HG02884 (cell line): ENCODE measurements around the gene FBLN5.
"Not testable (repeated sequence)": the region's sequence is repeated elsewhere in the genome, so short reads cannot be mapped to it uniquely, and the experiment has no call there.

ENCODE experiments used
- ATAC-seq: cut with Tn5 transposase; IDR thresholded peaks from one replicate; pipeline ENCODE4 v1.9.1; 2021; ENCODE audit warnings: mild to moderate bottlenecking, moderate library complexity; ENCODE audit not compliant: unreplicated experiment

Gene FBLN5

GRCh38 chr14:91866511-91867295 lies 80.8 kb downstream of the FBLN5 start:
- ATAC-seq = no peak

- ATAC-seq = no peak
Observed at GRCh38 chr14:91866061-91866460, 81.4 kb downstream of the FBLN5 start.

GRCh38 chr14:91862417-91862816 lies 85.1 kb downstream of the FBLN5 start:
- no peak for ATAC-seq

GRCh38 chr14:91861091-91861490 lies 86.4 kb downstream of the FBLN5 start:
- no peak for ATAC-seq

DNA sequence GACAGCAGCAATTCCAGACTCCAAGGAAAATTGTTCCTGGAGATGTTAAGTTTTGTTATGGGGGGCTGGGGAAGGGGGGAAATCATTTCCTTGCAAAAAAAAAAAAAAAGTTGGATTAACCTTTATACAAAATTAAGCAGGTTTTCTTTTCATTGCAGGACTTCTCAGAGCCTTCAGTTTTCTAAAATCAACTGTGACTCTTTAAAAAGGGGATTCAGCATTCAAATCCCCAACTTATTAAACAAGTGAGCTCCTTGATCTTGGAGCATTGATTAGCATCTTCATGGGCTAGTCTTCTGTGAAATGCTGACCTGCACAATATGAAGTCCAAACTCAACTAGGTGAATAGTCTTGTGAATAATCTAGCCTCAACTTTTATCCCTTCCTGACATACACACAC lies 87.3 kb downstream of the FBLN5 start:
- ATAC-seq = no peak

- ATAC-seq = peak; percentile 65
Observed at GRCh38 chr14:91858536-91859275, 88.8 kb downstream of the FBLN5 start.

- ATAC-seq = no peak
Observed at GRCh38 chr14:91857614-91858013, 89.9 kb downstream of the FBLN5 start.

DNA sequence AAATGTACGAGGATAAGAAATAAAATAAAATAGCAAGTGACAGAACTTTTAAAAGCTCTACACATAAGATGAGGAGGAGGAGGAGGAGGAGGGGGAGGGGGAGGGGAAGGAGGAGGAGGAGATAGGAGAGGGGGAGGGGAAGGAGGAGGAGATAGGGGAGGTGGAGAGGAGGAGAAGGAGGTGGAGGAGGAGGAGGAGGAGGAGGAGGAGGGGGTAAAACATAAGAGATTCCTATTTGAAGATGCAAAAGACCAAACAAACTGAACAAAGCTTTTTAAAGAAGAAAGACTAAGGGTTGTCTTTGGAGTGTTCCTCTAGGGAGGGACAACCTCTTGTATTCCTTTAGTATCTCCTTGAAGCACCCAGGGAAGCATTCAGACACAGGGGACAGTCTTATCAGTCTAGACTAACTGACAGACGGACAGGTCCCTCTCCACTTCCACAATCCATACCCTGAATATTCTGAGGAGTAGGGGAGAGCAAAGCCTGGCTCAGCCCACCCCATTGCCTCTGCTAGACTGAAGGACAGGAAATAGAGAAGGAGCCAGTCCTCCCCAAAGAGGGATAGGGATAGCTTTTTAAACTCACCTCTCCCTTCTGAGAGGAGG lies 93.1 kb downstream of the FBLN5 start:
- ATAC-seq = no peak

DNA sequence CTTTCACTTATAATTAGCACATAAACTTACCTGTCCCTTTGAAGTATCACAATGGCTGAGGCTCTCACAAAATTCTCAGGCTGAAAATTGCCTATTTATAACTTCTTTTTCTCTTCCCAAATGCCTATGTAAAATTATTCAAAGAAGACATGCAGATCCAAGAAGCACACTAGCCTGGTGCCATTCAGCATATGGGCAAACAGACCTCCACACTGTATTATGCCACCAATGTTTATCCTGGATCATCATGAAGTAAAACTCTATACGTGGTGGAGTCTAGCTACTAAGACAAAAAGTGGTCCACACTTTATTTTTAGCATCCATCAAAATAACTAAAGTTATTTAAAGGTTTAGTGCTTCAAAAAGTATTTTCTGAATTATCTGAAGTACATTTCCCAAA lies 95.9 kb downstream of the FBLN5 start:
- no peak for ATAC-seq

GRCh38 chr14:91848504-91849001 lies 98.9 kb downstream of the FBLN5 start:
- ATAC-seq = no peak

DNA sequence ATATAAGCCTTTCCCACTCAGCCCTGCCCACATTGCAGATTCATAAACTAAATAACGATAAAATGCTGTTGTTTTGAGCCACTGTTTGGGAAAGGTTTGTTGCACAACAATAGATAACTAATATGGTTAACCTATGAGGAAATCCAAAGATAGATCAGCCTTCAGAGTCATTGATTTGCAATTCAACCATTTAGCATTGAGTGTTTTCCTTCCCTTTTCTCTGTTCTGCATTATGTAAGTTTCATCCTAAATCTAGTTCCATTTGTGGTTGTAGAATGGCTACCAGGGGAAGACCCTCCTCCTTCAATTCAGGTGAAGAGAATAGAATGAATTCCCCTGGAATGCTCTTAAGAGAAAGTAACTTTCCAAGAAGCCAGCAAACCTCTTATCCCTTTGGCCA lies 99.8 kb downstream of the FBLN5 start:
- no peak for ATAC-seq

DNA sequence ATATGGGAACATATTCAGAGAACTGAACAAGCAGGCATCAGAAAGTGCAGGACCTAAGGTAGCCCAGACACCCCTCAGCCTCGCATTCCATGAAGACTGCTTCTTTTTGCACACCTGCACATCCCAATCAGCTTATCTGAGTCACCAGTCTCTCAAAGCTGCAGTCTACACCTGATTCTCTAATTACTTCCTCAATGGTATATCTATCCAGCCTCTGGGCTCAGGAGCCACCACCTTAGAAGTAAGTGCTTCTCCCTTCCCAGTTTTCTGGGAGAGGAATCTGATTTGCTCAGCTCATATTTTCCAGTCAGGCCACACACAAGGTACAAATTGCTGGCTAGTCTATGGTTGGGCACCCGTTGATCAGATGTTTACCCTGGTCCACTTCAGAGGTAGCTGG lies 101.8 kb downstream of the FBLN5 start:
- ATAC-seq = no peak

DNA sequence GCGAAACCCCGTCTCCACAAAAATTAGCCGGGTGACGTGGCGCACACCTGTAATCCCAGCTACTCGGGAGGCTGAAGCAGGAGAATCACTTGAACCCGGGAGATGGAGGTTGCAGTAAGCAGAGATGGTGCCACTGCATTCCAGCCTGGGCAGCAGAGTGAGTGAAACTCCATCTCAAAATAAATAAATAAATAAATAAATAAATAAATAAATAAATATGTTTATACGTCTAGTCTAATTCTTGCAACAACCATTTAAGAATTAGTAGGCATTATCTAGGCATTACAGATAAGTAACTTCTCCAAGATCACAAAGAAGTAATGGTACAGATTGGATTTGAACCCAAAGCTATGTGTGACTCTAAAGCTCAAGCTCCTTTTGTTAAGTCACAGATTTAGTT lies 102.4 kb downstream of the FBLN5 start:
- ATAC-seq = not testable (repeated sequence)

GRCh38 chr14:91844029-91844428 lies 103.5 kb downstream of the FBLN5 start:
- no peak for ATAC-seq

- ATAC-seq = no peak
Observed at GRCh38 chr14:91843437-91843836, 104.1 kb downstream of the FBLN5 start.

DNA sequence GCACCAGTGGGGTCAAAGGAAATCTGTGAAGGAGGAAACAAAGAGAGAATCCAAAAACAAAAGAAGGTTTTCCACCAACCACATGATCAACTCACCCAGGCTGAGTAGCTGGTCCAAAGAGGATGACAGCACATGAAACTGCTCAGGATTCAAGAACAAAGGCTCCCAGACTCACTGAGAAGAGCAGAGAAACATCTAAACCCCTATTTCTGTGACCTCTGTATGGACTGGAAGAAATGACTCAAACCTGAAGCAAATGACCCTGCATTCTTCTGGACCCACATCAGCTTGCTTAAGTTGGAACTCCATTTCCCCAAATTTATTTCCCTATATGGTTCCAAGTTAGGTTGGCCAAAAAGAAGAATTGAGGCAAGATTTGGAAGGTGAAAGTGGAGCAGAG lies 106.4 kb downstream of the FBLN5 start:
- no peak for ATAC-seq

DNA sequence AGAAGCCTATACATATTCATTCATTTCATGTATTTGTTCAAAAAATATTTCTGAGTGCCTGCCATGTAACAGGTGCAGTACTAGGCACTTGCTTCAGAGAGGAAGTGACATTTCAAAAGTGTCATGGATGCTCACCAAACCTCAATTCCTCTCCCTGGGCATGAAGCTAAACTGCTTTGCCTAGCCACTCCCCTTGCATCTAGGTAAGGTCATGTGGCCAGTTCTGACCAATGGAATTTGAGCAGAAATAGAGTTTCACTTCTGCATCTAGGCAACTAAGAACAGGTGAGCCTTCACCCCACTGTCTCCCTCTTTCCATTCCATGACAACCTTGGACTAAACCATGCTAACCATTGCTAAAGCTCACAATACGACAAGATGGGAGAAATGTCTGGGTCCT lies 107.7 kb downstream of the FBLN5 start:
- ATAC-seq = no peak

- ATAC-seq = no peak
Observed at GRCh38 chr14:91837076-91837475, 110.4 kb downstream of the FBLN5 start.

DNA sequence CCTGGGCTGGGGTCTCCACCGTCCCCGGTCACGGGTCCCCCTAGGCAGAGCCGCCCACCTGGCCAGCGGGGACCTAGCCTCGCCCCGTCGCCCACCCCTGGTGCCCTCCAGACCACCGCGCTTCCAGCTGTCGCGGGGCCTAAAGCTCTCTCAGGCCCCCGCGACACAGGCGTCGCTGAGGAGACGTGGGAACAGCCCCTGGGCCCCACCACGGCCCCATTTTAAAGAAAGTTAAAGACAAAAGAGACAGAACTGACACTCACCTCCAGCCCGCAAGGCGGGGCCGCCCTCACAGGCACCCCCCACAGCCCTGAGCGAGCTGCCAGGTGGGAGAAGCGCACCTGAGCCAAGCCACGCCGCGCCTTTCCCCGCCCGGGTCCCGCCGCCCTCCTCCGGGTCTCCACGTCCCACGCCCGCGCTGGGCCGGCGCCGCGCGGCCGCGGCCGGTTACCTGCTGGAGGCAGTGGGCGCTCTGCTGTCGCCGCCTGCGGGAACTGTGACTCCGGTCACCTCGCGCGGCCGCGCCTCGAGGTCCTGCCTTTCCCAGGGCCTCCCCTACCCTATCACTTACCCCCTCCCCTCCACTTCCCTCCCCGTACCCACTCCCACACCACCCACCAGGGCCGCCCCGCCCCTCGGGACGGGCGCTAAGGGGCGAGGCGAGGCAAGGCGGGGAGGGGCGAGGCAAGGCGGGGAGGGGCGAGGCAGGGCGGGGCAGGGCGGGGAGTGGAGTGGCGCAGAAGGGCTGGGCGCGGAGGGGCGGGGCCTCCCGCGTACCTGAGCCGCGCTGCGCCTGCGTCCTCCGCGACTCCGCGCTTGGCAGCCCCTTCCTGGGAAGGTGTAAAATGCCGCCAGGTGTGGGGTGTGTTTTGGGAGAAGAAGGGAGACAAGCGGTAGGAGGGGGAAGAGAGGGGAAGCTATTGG lies 111.3 kb downstream of the FBLN5 start:
- peak; percentile 54 for ATAC-seq

DNA sequence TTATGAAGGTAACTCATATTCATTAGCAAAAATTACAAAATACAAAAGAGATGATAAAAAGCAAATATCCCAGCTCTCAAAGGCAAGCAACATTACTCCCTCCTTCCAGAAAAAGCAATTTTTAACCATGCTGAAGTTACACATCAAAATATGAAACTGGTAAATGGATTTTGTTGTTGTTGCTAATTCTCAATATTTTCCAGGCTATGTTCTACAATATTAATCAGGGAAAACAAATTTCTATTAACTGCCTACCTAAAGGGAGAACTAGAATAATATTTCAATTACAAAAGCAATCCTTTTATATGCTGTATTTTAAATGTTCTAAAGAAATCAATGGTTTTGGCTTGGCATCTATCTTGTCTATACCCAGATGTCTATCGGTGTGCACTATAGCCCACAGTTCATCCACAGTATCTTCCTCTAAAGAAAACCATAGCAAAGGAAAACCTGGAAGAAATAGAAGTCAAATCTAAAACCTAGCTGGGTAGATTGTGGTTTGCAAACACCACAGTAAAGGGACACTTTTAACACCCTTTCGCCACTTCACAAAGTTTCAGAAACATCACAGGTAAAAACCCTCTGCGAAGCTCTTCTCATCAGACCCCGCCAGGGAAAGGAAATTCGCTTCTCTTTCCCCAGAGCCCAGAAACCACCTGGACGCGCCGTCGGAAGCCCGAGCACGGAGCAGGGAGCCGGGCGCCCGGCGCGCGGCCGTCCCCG lies 112.1 kb downstream of the FBLN5 start:
- peak; percentile 10 for ATAC-seq
